Activated B cell treated with CpG ODN at 0.5 μM for 24 hours (primary cell): ENCODE measurements around the gene RILP. TPM values are rescaled to one million over a fixed set of nuclear protein-coding genes. Genes with fewer than 3 reads are reported as not detected.

Source experiments
- ATAC-seq: fragments of 200-7000 bp; cut with Tn5 transposase; one replicate; pipeline ENCODE4 v1.10.0; 2021; ENCODE audit warnings: low read depth, mild to moderate bottlenecking, moderate library complexity
- CTCF ChIA-PET: fragments of 350-600 bp; sonication (Branson Sonifier 250); formaldehyde crosslinking; loops from one replicate; lab custom pipeline; 2021; ENCODE audit warnings: antibody characterized with exemption; lab: Charles Lee
- POLR2A ChIA-PET: fragments of 350-600 bp; sonication (Branson Sonifier 250); formaldehyde crosslinking; loops from one replicate; lab custom pipeline; 2021; ENCODE audit warnings: antibody characterized with exemption; lab: Charles Lee
- DNase-seq: peaks from one replicate; pipeline ENCODE4 v3.0.0; 2022
- H3K27ac Mint-ChIP-seq: one replicate; pipeline ENCODE4 v1.8.0; 2020; ENCODE audit warnings: mixed read lengths
- H3K27me3 Mint-ChIP-seq: one replicate; pipeline ENCODE4 v1.8.0; 2021; ENCODE audit warnings: mixed read lengths
- H3K36me3 Mint-ChIP-seq: one replicate; pipeline ENCODE4 v1.8.0; 2021; ENCODE audit warnings: low read depth, mixed read lengths
- H3K4me1 Mint-ChIP-seq: one replicate; pipeline ENCODE4 v1.8.0; 2021; ENCODE audit warnings: mixed read lengths
- H3K4me3 Mint-ChIP-seq: one replicate; pipeline ENCODE4 v1.8.0; 2020; ENCODE audit warnings: mild to moderate bottlenecking, mixed read lengths
- H3K9me3 Mint-ChIP-seq: one replicate; pipeline ENCODE4 v1.8.0; 2020; ENCODE audit warnings: mixed read lengths
- CTCF ChIP-seq: fragments of 200-600 bp; IDR thresholded peaks from one replicate; pipeline ENCODE4 v1.8.0; 2022; ENCODE audit warnings: antibody characterized with exemption, mild to moderate bottlenecking
- intact Hi-C: fragments of 100-400 bp; cut with micrococcal nuclease; formaldehyde crosslinking; loops from one replicate; pipeline ENCODE4 v1.15.1; 2024
- total RNA-seq: library from RNA; stranded (reverse); gene quantifications from 2 replicates; pipeline ENCODE4 v1.2.3, GENCODE V29; 2022

Gene RILP
- total RNA-seq, 1 donor from 2014 or later, result 9.8 TPM

- POLR2A ChIA-PET, result interaction anchor here (0.7 to 3.0 kb wide), 10 partner anchors 10 to 77 kb away, joined by 3 to 45 read pairs (median 6); partner anchors contain the start of gene SLC43A2
- CTCF ChIA-PET, result interaction anchor here (6.4 to 7.1 kb wide), 2 partner anchors 14 to 70 kb away, joined by 49 to 82 read pairs; partner anchors contain the start of gene SLC43A2
- no peak for TF ChIP-seq CTCF
- peak overlapping the region; percentile 84 for H3K27ac Mint-ChIP-seq
- no peak for ATAC-seq
- H3K4me1 Mint-ChIP-seq, result peaks cover 41% of the 10 kb centered on the region
- H3K27me3 Mint-ChIP-seq, result no peaks in the 10 kb centered on the region
- H3K36me3 Mint-ChIP-seq, result no peaks in the 10 kb centered on the region
- no peaks in the 10 kb centered on the region for H3K9me3 Mint-ChIP-seq
- intact Hi-C loops, result loop anchor here (1.0 to 10.0 kb wide), 4 partner anchors 15 to 391 kb away; partner anchors contain the start of gene DPH1
- DNase-seq, result no peak
- peak overlapping the region; percentile 85 for H3K4me3 Mint-ChIP-seq
Measured at GRCh38 chr17:1643999-1644492, 5.6 kb downstream of the RILP start.

DNA sequence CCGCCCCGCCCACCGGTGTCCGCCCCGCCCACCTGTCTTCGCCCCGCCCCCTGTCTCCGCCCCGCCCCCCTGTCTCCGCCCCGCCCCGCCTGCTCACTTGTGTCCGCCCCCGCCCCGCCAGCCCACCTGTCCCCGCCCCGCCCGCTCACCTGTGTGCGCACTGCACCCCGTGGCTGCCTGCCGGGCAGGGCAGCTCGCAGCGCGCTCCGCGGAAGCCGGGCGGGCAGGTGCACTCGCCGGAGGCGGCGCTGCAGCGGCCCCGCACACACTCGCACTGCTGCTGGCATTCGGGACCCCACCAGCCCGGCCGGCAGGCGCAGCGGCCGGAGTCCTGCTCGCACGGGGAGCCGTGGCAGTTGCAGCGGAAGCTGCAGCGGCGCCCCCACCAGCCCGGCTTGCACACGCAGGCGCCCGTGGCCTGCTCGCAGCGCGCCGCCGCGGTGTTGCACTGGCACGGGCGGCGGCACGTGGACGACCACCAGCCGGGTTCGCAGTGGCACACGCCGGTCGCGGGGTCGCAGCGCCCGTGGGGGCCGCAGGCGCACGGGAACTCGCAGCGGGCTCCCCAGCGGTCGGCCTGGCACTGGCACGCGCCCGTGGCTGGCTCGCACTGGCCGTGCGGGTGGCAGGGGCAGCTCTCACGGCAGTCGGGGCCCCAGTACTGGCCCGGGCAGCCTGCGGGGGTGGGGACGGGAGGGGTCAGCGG, 6.2 kb downstream of the RILP start:
- TF ChIP-seq CTCF, result no peak
- Mint-ChIP-seq H3K27ac (no peak overlapping the region), H3K36me3 (no peaks in the 10 kb centered on the region), H3K27me3 (no peaks in the 10 kb centered on the region), H3K4me1 (peaks cover 41% of the 10 kb centered on the region), H3K9me3 (no peaks in the 10 kb centered on the region), H3K4me3 (peak overlapping the region; percentile 85)
- intact Hi-C loops, result loop anchor here (10.0 kb wide), 1 partner anchor 391 kb away; the partner anchor contains the start of gene DPH1
- DNase-seq (peak; percentile 55), ATAC-seq (peak; percentile 35)
- ChIA-PET POLR2A (interaction anchor here (0.5 to 3.0 kb wide), 10 partner anchors 9 to 600 kb away, joined by 3 to 45 read pairs (median 6); partner anchors contain the start of gene SLC43A2), CTCF (interaction anchor here (7.1 kb wide), 1 partner anchor 13 kb away, joined by 49 read pairs; the partner anchor contains the start of gene SLC43A2)

- no peaks in the 10 kb centered on the region for H3K36me3 Mint-ChIP-seq
- peaks cover 22% of the 10 kb centered on the region for H3K4me1 Mint-ChIP-seq
- H3K9me3 Mint-ChIP-seq, result no peaks in the 10 kb centered on the region
- peak overlapping the region; percentile 30 for H3K27ac Mint-ChIP-seq
- CTCF ChIA-PET, result interaction anchor here (1.6 kb wide), 1 partner anchor 11 kb away, joined by 3 read pairs; no protein-coding TSS in a partner anchor
- no peak for ATAC-seq
- intact Hi-C loops, result loop anchor here (10.0 kb wide), 1 partner anchor 394 kb away; the partner anchor contains the start of gene DPH1
- POLR2A ChIA-PET, result interaction anchor here (0.9 to 1.7 kb wide), 2 partner anchors 11 to 48 kb away, joined by 3 to 5 read pairs; no protein-coding TSS in a partner anchor
- no peaks in the 10 kb centered on the region for H3K27me3 Mint-ChIP-seq
- TF ChIP-seq CTCF, result no peak
- no peak for DNase-seq
- no peak overlapping the region for H3K4me3 Mint-ChIP-seq
Measured at GRCh38 chr17:1641065-1641403, 8.6 kb downstream of the RILP start.

- no peak for TF ChIP-seq CTCF
- DNase-seq, result no peak
- ChIA-PET POLR2A (interaction anchor here (1.7 kb wide), 1 partner anchor 11 kb away, joined by 5 read pairs; no protein-coding TSS in a partner anchor), CTCF (interaction anchor here (0.7 to 1.6 kb wide), 2 partner anchors 9 to 10 kb away, joined by 3 read pairs; no protein-coding TSS in a partner anchor)
- intact Hi-C loops, result loop anchor here (10.0 kb wide), 1 partner anchor 394 kb away; the partner anchor contains the start of gene DPH1
- H3K9me3 Mint-ChIP-seq, result no peaks in the 10 kb centered on the region
- H3K27ac Mint-ChIP-seq, result peak overlapping the region; percentile 30
- ATAC-seq, result no peak
- H3K4me1 Mint-ChIP-seq, result peaks cover 17% of the 10 kb centered on the region
- H3K36me3 Mint-ChIP-seq, result no peaks in the 10 kb centered on the region
- H3K27me3 Mint-ChIP-seq, result no peaks in the 10 kb centered on the region
- no peak overlapping the region for H3K4me3 Mint-ChIP-seq
Measured at GRCh38 chr17:1640329-1641064, 9.2 kb downstream of the RILP start.
